Aorta (tissue), 5 donors: ENCODE measurements around the gene PLCH2. TPM values are rescaled to one million over a fixed set of nuclear protein-coding genes. Genes with fewer than 3 reads are reported as not detected.
A peak's percentile ranks its signal among the peaks of the same experiment; 100 is the strongest.

ENCODE experiments used
- ATAC-seq: fragments of 200-7000 bp; cut with Tn5 transposase; one replicate; pipeline ENCODE4 v1.9.1; 2022; ENCODE audit warnings: moderate library complexity; ENCODE audit not compliant: low FRiP score
- DNase-seq, 2 donors: peaks; one replicate each; pipeline ENCODE4 v3.0.0-alpha.2; 2020
- H3K27ac ChIP-seq, 2 donors: one replicate each; pipeline ENCODE4 v1.5.1; 2013; ENCODE audit warnings: low read length in 2 of 2, mild to moderate bottlenecking in 2 of 2, moderate library complexity in 2 of 2, control low read depth in 1 of 2, inconsistent platforms in 1 of 2, low read depth in 1 of 2
- H3K27me3 ChIP-seq, 2 donors: one replicate each; pipeline ENCODE4 v1.6.1; 2013; ENCODE audit warnings: control low read depth in 1 of 2, low read length in 1 of 2, mild to moderate bottlenecking in 1 of 2, moderate library complexity in 1 of 2; ENCODE audit not compliant: insufficient read depth in 2 of 2, control insufficient read depth in 1 of 2
- H3K36me3 ChIP-seq, 2 donors: one replicate each; pipeline ENCODE4 v1.6.1; 2013; ENCODE audit warnings: control low read depth in 1 of 2, low read length in 1 of 2, mild to moderate bottlenecking in 1 of 2; ENCODE audit not compliant: insufficient read depth in 2 of 2, control insufficient read depth in 1 of 2
- H3K4me1 ChIP-seq, 2 donors: one replicate each; pipeline ENCODE4 v1.6.1; 2013; ENCODE audit warnings: low read length in 2 of 2, control low read depth in 1 of 2, mild to moderate bottlenecking in 1 of 2, moderate library complexity in 1 of 2; ENCODE audit not compliant: insufficient read depth in 2 of 2, control insufficient read depth in 1 of 2
- H3K4me3 ChIP-seq, 2 donors: one replicate each; pipeline ENCODE4 v1.5.1; 2013; ENCODE audit warnings: low read length in 2 of 2, control low read depth in 1 of 2, mild to moderate bottlenecking in 1 of 2
- H3K9me3 ChIP-seq: one replicate; pipeline ENCODE4 v1.6.1; 2013; ENCODE audit warnings: mild to moderate bottlenecking, low read length; ENCODE audit not compliant: control insufficient read depth
- WGBS, 2 donors: extraction: QIAGEN DNeasy Blood & Tissue Kit; methylation state at CpG; one replicate each; pipeline ENCODE4 v1.1.7; 2013; 5-methylcytosine and 5-hydroxymethylcytosine counted together
- intact Hi-C, 2 donors: fragments of 100-400 bp; cut with DNase I; formaldehyde crosslinking; loops; one replicate each; pipeline versions ENCODE4 v1.14.2 to v1.15.0; 2022
- polyA plus RNA-seq, 2 donors: library from polyadenylated mRNA; stranded (reverse); fragments of 200-250 nt; gene quantifications; one replicate each; pipeline ENCODE4 v1.2.3, GENCODE V29; 2013
- total RNA-seq, 2 donors: library from RNA; stranded (reverse); fragmentation: NEBNext Ultra II Directional; extraction: Animal tissue kit (Norgen Biotek cat#: 25700); gene quantifications; one replicate each; pipeline ENCODE4 v1.2.1, GENCODE V29; 2021
- donor health status: healthy with polysubstance abuse.
- donor health status: Bipolar disorder and iron deficiency.
- donor health status: DM: no; HTN: no; CAD: no.
- donor health status: DM: no; HTN: no; CAD: no.
- donor health status: DM: yes; HTN: yes; CAD: no.

Gene PLCH2
- total and polyA plus RNA-seq, 4 donors: 0.71 to 1.6 TPM; not detected in 2

- no peak for ATAC-seq
- no peaks in the 10 kb centered on the region for H3K4me1 ChIP-seq
- DNase-seq: no peak
- H3K27ac ChIP-seq: no peak overlapping the region
- H3K27me3 ChIP-seq: no peaks in the 10 kb centered on the region
- H3K4me3 ChIP-seq: no peak overlapping the region
- 93 to 94% methylated on average over 26 to 30 of the region's 30 CpGs for WGBS, 2 donors
- peaks cover 0 to 28% of the 10 kb centered on the region in 2 donors for H3K36me3 ChIP-seq
- intact Hi-C loops: loop anchor here in 1 of 2 donors (10.0 kb wide), 1 partner anchor 65 kb away; the partner anchor contains the start of gene PRXL2B
- no peaks in the 10 kb centered on the region for H3K9me3 ChIP-seq
Measured at GRCh38 chr1:2519729-2520128, 43.6 kb downstream of the PLCH2 start.

- Histone ChIP-seq H3K27ac (no peak overlapping the region), H3K36me3 (peaks cover 0 to 26% of the 10 kb centered on the region in 2 donors), H3K4me1 (no peaks in the 10 kb centered on the region), H3K4me3 (no peak overlapping the region), H3K27me3 (no peaks in the 10 kb centered on the region), H3K9me3 (no peaks in the 10 kb centered on the region)
- 94 to 95% methylated on average over 20 of the region's 20 CpGs for WGBS, 2 donors
- intact Hi-C loops: loop anchor here in 1 of 2 donors (10.0 kb wide), 1 partner anchor 65 kb away; the partner anchor contains the start of gene PRXL2B
- ATAC-seq: no peak
- no peak for DNase-seq
Measured at GRCh38 chr1:2520206-2520605, 44.1 kb downstream of the PLCH2 start.

- Histone ChIP-seq H3K27ac (no peak overlapping the region), H3K36me3 (peaks cover 0 to 26% of the 10 kb centered on the region in 2 donors), H3K9me3 (no peaks in the 10 kb centered on the region), H3K27me3 (no peaks in the 10 kb centered on the region), H3K4me1 (no peaks in the 10 kb centered on the region), H3K4me3 (no peak overlapping the region)
- intact Hi-C loops: loop anchor here in 1 of 2 donors (10.0 kb wide), 1 partner anchor 64 kb away; the partner anchor contains the start of gene PRXL2B
- no peak for ATAC-seq
- no peak for DNase-seq
- WGBS, 2 donors: 93 to 94% methylated on average over 21 of the region's 21 CpGs
Measured at GRCh38 chr1:2520806-2521205, 44.7 kb downstream of the PLCH2 start.

GRCh38 chr1:2522230-2522629, 46.1 kb downstream of the PLCH2 start:
- intact Hi-C loops: loop anchor here in 1 of 2 donors (10.0 kb wide), 1 partner anchor 63 kb away; the partner anchor contains the start of gene PRXL2B
- ATAC-seq (no peak), DNase-seq (no peak)
- no peaks in the 10 kb centered on the region for H3K27me3 ChIP-seq
- H3K4me1 ChIP-seq: no peaks in the 10 kb centered on the region
- H3K4me3 ChIP-seq: no peak overlapping the region
- H3K9me3 ChIP-seq: no peaks in the 10 kb centered on the region
- 93 to 95% methylated on average over 7 of the region's 7 CpGs for WGBS, 2 donors
- no peak overlapping the region for H3K27ac ChIP-seq
- peaks cover 0 to 24% of the 10 kb centered on the region in 2 donors for H3K36me3 ChIP-seq

- no peaks in the 10 kb centered on the region for H3K27me3 ChIP-seq
- no peak for ATAC-seq
- H3K27ac ChIP-seq: no peak overlapping the region
- H3K4me1 ChIP-seq: no peaks in the 10 kb centered on the region
- H3K36me3 ChIP-seq: peaks cover 0 to 14% of the 10 kb centered on the region in 2 donors
- no peak for DNase-seq
- H3K4me3 ChIP-seq: no peak overlapping the region
- H3K9me3 ChIP-seq: no peaks in the 10 kb centered on the region
- WGBS, 2 donors: 80 to 83% methylated on average over 30 to 32 of the region's 32 CpGs
- intact Hi-C loops: loop anchor here in 1 of 2 donors (10.0 kb wide), 1 partner anchor 61 kb away; the partner anchor contains the start of gene PRXL2B
Measured at GRCh38 chr1:2523191-2523890, 47.3 kb downstream of the PLCH2 start.

- DNase-seq (no peak), ATAC-seq (no peak)
- intact Hi-C loops: loop anchor here in 1 of 2 donors (10.0 kb wide), 1 partner anchor 61 kb away; the partner anchor contains the start of gene PRXL2B
- 86 to 90% methylated on average over 10 of the region's 10 CpGs for WGBS, 2 donors
- no peaks in the 10 kb centered on the region for H3K9me3 ChIP-seq
- no peaks in the 10 kb centered on the region for H3K4me1 ChIP-seq
- H3K36me3 ChIP-seq: peaks cover 0 to 7% of the 10 kb centered on the region in 2 donors
- no peaks in the 10 kb centered on the region for H3K27me3 ChIP-seq
- no peak overlapping the region for H3K4me3 ChIP-seq
- no peak overlapping the region for H3K27ac ChIP-seq
Measured at GRCh38 chr1:2523891-2524609, 48.0 kb downstream of the PLCH2 start.

- intact Hi-C loops: loop anchor here (5.0 to 10.0 kb wide), 3 partner anchors 59 to 333 kb away; partner anchors contain the start of genes FAAP20 (in 1 of the 2), PEX10 (in 1 of the 2) and PRXL2B (in 1 of the 2)
- H3K36me3 ChIP-seq: peaks cover 0 to 5% of the 10 kb centered on the region in 2 donors
- no peak for DNase-seq
- H3K4me1 ChIP-seq: no peaks in the 10 kb centered on the region
- no peak overlapping the region for H3K27ac ChIP-seq
- ATAC-seq: no peak
- H3K9me3 ChIP-seq: no peaks in the 10 kb centered on the region
- peak overlapping the region; percentile 43 to 73 for H3K4me3 ChIP-seq
- WGBS, 2 donors: 3% methylated on average over 20 of the region's 20 CpGs
- H3K27me3 ChIP-seq: no peaks in the 10 kb centered on the region
Measured at GRCh38 chr1:2525572-2525919, 49.5 kb downstream of the PLCH2 start.

- Histone ChIP-seq H3K36me3 (peaks cover 0 to 2% of the 10 kb centered on the region in 2 donors), H3K27me3 (no peaks in the 10 kb centered on the region), H3K9me3 (no peaks in the 10 kb centered on the region), H3K27ac (peak within 1 kb of the TSS in 1 of 2 donors; percentile 35), H3K4me3 (peak within 1 kb of the TSS; percentile 43 to 81), H3K4me1 (no peaks in the 10 kb centered on the region)
- DNase-seq (peak; percentile 96), ATAC-seq (peak; percentile 93)
- 1% methylated on average over 67 to 107 of the region's 107 CpGs for whole genome bisulfite sequencing, 2 donors
- intact Hi-C loops: loop anchor here (5.0 to 10.0 kb wide), 3 partner anchors 59 to 334 kb away; partner anchors contain the start of genes FAAP20 (in 1 of the 2), PEX10 (in 1 of the 2) and PRXL2B (in 1 of the 2)
Measured at GRCh38 chr1:2525920-2526823, 50.1 kb downstream of the PLCH2 start, which contains the start of gene PANK4. TSS of gene PANK4 (minus strand) at chr1:2526596. CDS start at chr1:2526587, 9 bp downstream.
